Effector memory CD4-positive, alpha-beta T cell (primary cell): ENCODE data around the gene CD244.

Source experiments
- DNase-seq, 3 donors: peaks; one replicate each; pipeline ENCODE4 v3.0.0-alpha.2; 2020
- H3K27ac ChIP-seq: 2 replicates; pipeline ENCODE4 v1.7.0; 2013; ENCODE audit warnings: mild to moderate bottlenecking, low read length, moderate library complexity; ENCODE audit not compliant: insufficient read depth, poor library complexity, severe bottlenecking
- H3K27me3 ChIP-seq: replicated peaks from 2 replicates; pipeline ENCODE4 v1.7.0; 2013; ENCODE audit warnings: mild to moderate bottlenecking, low read length; ENCODE audit not compliant: insufficient read depth, control insufficient read depth, poor library complexity, severe bottlenecking
- H3K36me3 ChIP-seq: 2 replicates; pipeline ENCODE4 v1.7.0; 2013; ENCODE audit warnings: mild to moderate bottlenecking, low read length, moderate library complexity; ENCODE audit not compliant: control insufficient read depth, insufficient read depth
- H3K4me1 ChIP-seq: 2 replicates; pipeline ENCODE4 v1.7.0; 2013; ENCODE audit warnings: low read length, mild to moderate bottlenecking; ENCODE audit not compliant: control insufficient read depth, insufficient read depth, poor library complexity, severe bottlenecking
- H3K4me3 ChIP-seq: 2 replicates; pipeline ENCODE4 v1.7.0; 2013; ENCODE audit warnings: low read length, low read depth, mild to moderate bottlenecking; ENCODE audit not compliant: insufficient read depth, poor library complexity, severe bottlenecking
- H3K9me3 ChIP-seq: 2 replicates; pipeline ENCODE4 v1.7.0; 2013; ENCODE audit warnings: mild to moderate bottlenecking, low read length, moderate library complexity; ENCODE audit not compliant: control insufficient read depth

The CD244 gene

DNA sequence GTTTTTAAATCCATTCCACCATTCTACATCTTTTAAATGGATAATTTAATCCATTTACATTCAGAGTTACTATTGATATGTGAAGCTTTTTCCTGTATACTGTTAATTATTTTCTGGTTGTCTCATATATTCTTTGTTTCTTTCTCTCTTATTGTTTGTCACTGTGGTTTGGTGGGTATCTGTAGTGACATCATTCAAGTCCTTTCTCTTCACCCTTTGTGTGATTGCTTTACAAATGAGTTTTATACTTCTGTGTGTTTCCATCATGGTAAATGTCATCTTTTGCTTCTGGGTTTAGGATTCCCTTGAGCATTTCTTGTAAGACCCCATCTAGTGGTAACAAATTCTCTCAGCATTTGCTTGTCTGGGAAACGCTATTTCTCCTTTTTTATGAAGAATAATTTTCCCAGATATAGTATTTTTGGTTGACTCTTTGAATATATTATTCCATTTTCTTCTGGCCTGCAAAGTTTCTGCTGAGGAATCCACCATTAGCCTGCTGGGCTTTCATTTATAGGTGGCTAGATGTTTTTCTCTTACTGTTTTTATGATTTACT lies 56.5 kb downstream of the CD244 start:
- Histone ChIP-seq H3K27me3 (no peaks in the 10 kb centered on the region), H3K27ac (no peak overlapping the region), H3K9me3 (peaks cover 5% of the 10 kb centered on the region), H3K36me3 (peaks cover 49% of the 10 kb centered on the region), H3K4me1 (peaks cover 30% of the 10 kb centered on the region), H3K4me3 (no peak overlapping the region)
- DNase-seq, result no peak

DNA sequence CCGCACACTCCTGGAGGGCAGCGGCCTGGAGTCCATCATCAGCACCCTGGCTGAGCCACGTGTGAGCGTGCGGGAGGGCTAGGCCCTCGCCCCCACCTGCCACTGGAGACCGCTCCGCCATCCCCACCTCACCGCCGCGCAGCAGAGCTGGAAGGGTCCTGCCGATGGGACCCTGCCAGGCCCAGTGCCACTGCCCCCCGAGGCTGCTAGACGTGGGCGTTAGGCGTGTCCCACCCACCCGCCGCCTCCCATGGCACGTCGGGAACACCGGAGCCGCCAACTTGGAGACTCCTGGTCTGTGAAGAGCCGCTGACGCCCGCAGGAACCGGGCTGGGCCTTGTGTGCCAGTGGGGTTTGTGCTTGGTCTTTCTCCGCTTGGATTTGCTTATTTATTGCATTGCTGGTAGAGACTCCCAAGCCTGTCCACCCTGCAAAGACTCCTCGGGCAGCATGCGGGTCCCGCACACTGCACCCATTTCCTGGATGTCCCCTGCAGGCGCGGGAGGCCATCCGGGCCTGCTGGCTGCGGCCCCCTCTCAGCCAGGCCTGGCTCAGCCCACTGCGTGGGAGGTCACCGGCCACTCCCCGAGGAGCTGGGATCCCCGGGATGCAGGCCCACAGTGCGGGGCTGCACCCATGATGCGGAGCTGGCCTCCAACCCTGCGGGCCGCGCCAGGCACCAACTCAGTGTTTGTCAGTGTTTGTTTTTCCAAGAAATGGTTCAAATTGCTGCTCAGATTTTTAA lies 60.7 kb downstream of the CD244 start:
- Histone ChIP-seq H3K9me3 (peaks cover 5% of the 10 kb centered on the region), H3K4me1 (peaks cover 38% of the 10 kb centered on the region), H3K4me3 (no peak overlapping the region), H3K27me3 (no peaks in the 10 kb centered on the region), H3K27ac (peak overlapping the region; percentile 77), H3K36me3 (peaks cover 22% of the 10 kb centered on the region)
- DNase-seq, result no peak

DNA sequence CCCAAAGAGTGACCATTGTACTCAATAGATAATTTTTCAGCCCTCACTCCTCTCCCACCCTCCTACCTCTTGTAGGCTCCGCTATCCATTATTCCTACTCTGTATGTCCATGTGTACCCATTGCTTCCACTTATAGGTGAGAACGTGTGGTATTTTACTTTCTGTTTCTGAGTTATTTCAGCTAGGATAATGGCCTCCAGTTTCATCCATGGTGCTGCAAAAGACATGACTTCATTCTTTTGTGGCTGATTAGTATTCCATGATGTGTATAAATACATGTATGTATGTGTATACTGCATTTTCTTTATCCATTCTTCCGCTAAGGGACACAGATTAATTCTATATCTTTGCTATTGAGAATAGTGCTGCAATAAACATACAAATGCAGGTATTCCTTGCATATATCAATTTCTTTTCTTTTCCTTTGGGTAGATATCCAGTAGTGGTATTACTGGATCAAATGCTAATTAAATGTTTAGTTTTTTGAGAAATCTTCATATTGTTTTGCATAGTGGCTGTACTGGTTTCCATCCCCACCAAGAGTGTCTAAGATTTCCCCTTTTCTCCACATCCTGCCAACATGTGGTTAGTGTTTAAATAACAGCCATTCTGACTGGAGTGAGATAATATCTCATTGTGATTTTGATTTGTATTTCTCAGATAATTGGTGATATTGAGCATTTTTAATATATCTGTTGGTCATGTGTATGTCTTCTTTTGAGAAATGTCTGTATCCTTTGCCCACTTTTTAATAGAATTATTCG lies 61.9 kb downstream of the CD244 start:
- Histone ChIP-seq H3K4me3 (peak overlapping the region; percentile 57), H3K9me3 (no peaks in the 10 kb centered on the region), H3K27me3 (no peaks in the 10 kb centered on the region), H3K36me3 (peaks cover 14% of the 10 kb centered on the region), H3K27ac (peak overlapping the region; percentile 77), H3K4me1 (peaks cover 38% of the 10 kb centered on the region)
- no peak for DNase-seq

DNA sequence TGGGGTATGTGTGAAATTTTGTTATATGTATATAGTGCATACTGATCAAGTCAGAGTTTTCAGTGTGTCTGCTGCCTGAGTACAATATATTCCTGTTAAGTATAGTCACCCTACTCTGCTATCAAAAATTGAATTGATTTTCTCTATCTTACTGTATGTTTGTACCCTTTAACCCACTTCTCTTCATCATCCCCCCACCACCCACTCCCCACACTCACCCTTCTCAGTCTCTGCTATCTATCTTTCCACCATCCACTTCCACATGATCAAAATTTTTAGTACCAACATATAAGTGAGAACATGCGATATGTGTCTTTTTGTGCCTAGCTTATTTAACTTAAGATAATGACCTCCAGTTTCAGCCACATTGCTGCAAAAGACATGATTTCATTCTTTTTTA lies 62.5 kb downstream of the CD244 start:
- H3K4me1 ChIP-seq, result peaks cover 44% of the 10 kb centered on the region
- H3K36me3 ChIP-seq, result peaks cover 10% of the 10 kb centered on the region
- H3K9me3 ChIP-seq, result no peaks in the 10 kb centered on the region
- H3K27me3 ChIP-seq, result no peaks in the 10 kb centered on the region
- no peak for DNase-seq
- H3K4me3 ChIP-seq, result peak overlapping the region; percentile 57
- peak overlapping the region; percentile 77 for H3K27ac ChIP-seq

DNA sequence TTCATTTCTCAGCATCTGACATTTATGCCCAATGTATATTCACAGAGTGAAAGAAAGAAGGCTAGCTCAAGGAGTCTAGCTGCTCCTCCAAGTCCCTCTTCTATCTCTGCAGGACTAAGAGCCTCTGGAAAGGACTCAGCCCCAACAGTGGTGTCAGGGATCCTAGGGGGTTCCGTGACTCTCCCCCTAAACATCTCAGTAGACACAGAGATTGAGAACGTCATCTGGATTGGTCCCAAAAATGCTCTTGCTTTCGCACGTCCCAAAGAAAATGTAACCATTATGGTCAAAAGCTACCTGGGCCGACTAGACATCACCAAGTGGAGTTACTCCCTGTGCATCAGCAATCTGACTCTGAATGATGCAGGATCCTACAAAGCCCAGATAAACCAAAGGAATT lies 63.0 kb downstream of the CD244 start:
- H3K4me3 ChIP-seq, result peak overlapping the region; percentile 57
- H3K36me3 ChIP-seq, result peaks cover 9% of the 10 kb centered on the region
- no peak for DNase-seq
- no peaks in the 10 kb centered on the region for H3K9me3 ChIP-seq
- peak overlapping the region; percentile 77 for H3K27ac ChIP-seq
- H3K27me3 ChIP-seq, result no peaks in the 10 kb centered on the region
- peaks cover 46% of the 10 kb centered on the region for H3K4me1 ChIP-seq

DNA sequence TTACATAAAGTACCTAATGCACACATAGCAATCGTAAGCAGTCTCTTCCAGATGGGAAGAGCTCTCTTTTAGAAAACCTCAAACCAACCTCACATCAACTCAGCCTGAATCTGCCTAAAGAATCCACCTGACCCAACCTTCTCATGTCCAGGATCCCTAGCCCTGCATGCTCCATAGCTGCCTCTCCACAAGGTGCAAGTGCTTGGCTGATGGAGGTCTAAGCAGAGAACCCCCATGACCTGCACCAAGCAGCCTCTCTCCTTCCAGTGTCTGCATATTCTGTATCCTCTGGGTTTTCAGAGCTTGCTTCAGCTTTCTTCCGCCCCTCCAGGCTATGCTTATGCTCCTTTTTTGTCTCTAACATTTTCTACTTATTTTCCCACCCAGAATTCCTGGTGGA lies 64.2 kb downstream of the CD244 start:
- Histone ChIP-seq H3K9me3 (no peaks in the 10 kb centered on the region), H3K4me1 (peaks cover 46% of the 10 kb centered on the region), H3K4me3 (peak overlapping the region; percentile 57), H3K27ac (peak overlapping the region; percentile 77), H3K27me3 (no peaks in the 10 kb centered on the region), H3K36me3 (peaks cover 9% of the 10 kb centered on the region)
- DNase-seq, result no peak

DNA sequence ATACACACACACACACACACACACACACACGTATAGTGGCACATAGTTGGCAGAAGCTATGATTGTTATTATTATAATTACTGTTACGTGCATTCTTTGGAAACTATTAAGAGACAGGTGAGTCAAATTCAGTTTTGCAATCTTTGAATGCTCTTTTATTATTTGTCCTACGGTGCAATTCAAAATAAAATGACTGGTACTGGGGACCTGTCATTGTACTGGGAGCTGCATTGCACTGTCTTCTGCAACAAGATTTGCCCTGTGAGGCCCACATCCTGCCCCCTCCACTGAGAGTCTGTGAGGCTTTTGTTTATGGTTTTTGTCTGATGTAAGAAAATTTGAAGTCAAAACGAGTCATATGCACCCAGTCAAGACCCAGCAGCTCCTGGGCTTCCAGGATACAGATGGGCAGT lies 64.8 kb downstream of the CD244 start:
- DNase-seq, result peak; percentile 19 to 57 (median 30)
- H3K36me3 ChIP-seq, result peaks cover 9% of the 10 kb centered on the region
- peak overlapping the region; percentile 57 for H3K4me3 ChIP-seq
- peaks cover 46% of the 10 kb centered on the region for H3K4me1 ChIP-seq
- no peaks in the 10 kb centered on the region for H3K27me3 ChIP-seq
- H3K9me3 ChIP-seq, result no peaks in the 10 kb centered on the region
- peak overlapping the region; percentile 77 for H3K27ac ChIP-seq

DNA sequence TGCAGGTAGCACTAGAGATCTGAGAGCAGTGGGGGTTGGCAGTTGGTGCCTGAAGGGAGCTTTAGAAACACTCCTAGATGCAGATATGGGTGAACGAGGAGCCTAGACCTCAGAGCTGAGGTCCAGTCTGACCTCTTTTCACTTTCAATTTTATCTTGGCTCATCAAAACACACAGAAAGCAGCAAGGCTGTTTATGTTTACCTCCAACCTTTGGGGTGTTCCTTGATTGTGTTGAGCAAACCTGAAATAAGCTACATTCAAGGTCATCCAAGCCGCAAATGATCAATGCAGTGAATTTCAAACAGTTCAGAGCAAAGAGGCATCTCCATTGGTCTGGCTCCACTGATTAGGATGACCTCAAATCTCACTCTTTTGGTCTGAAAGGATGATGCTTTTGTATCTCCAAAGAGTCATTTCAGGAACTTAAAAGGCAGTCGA lies 65.4 kb downstream of the CD244 start:
- H3K4me3 ChIP-seq, result peak overlapping the region; percentile 57
- no peak for DNase-seq
- no peaks in the 10 kb centered on the region for H3K9me3 ChIP-seq
- H3K36me3 ChIP-seq, result peaks cover 7% of the 10 kb centered on the region
- no peaks in the 10 kb centered on the region for H3K27me3 ChIP-seq
- peak overlapping the region; percentile 77 for H3K27ac ChIP-seq
- peaks cover 46% of the 10 kb centered on the region for H3K4me1 ChIP-seq

DNA sequence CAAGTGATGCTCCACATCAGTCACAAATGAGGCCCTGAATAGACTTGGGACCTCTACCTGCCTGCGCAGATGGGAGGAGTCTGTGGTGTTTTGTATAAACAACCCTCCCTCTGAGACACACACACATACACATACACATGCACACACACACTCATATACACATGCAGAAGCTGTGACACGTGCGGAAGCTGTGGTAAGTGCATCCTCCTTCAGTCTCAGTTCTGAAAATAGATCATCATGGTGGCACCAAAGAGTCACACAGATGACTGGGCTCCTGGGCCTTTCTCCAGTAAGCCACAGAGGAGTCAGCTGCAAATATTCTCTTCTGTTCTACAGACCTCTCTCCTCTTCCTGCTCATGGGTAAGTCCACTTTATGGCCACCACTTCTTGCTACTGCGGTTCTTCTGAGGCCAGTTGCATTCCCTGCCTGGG lies 66.7 kb downstream of the CD244 start, which contains the start of gene LY9:
LY9 (plus strand) TSS at position 224 of the 433 bp plus-strand sequence; CDS start at position 238, 14 bp downstream.
- DNase-seq, result peak; percentile 74 to 79 (median 76)
- Histone ChIP-seq H3K4me3 (peak within 1 kb of the TSS; percentile 57), H3K36me3 (no peaks in the 10 kb centered on the region), H3K27ac (peak within 1 kb of the TSS; percentile 77), H3K27me3 (no peaks in the 10 kb centered on the region), H3K4me1 (peaks cover 36% of the 10 kb centered on the region), H3K9me3 (no peaks in the 10 kb centered on the region)

DNA sequence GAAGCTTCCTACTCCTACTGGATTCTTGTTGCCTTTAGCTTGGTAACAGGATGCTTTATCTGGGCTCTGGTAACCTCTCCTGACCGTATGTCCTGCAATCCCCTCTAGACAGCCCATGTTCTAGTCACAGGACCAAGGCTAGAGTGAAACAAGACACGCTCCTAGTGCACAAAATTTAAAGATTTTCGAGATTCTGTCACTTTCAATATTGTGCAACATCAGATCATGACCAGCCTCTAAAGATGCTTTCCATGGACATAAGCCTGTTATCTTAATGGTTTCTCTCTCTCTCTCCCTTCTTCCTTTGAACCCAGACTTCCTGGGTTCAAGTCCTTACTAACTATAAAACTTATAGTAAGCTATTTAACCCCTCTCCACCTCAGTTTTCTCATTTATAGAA lies 68.3 kb downstream of the CD244 start:
- no peaks in the 10 kb centered on the region for H3K36me3 ChIP-seq
- peaks cover 25% of the 10 kb centered on the region for H3K4me1 ChIP-seq
- no peak overlapping the region for H3K4me3 ChIP-seq
- no peak for DNase-seq
- H3K27ac ChIP-seq, result no peak overlapping the region
- H3K27me3 ChIP-seq, result no peaks in the 10 kb centered on the region
- no peaks in the 10 kb centered on the region for H3K9me3 ChIP-seq
